ENCODE data around the gene HMCES. TPM values are rescaled to one million over a fixed set of nuclear protein-coding genes. Genes with fewer than 3 reads are reported as not detected.

Gene HMCES
- total RNA-seq, 4 donors from 2014 or later, result 18.2 to 36.7 (median 27.9) TPM

GRCh38 chr3:129313665-129314385, 35.2 kb downstream of the HMCES start:
- TF ChIP-seq CTCF (IDR thresholded peaks at IDR 0.05) (no peak), EP300 (IDR thresholded peaks at IDR 0.05) (peak in 1 of 2 donors; percentile 11)
- Histone ChIP-seq H3K27me3 (no peaks in the 10 kb centered on the region), H3K4me3 (peak overlapping the region in 3 of 4 donors; percentile 76 to 92 (median 88)), H3K27ac (peak overlapping the region; percentile 87 to 96 (median 94)), H3K36me3 (no peaks in the 10 kb centered on the region), H3K4me1 (peaks cover 0 to 33% (median 11%) of the 10 kb centered on the region in 4 donors), H3K9me3 (no peaks in the 10 kb centered on the region)
- WGBS, 2 donors, result 44 to 50% methylated on average over 7 of the region's 7 CpGs
- peak; percentile 29 to 57 for DNase-seq (ENCODE audit: low spot score in 2 of 2)

GRCh38 chr3:129314386-129315222, 35.9 kb downstream of the HMCES start:
- peak; percentile 84 to 86 for DNase-seq (ENCODE audit: low spot score in 2 of 2)
- H3K4me3 ChIP-seq, result peak overlapping the region; percentile 56 to 92 (median 82)
- no peaks in the 10 kb centered on the region for H3K27me3 ChIP-seq
- H3K27ac ChIP-seq, result peak overlapping the region; percentile 87 to 96 (median 94)
- peaks cover 0 to 33% (median 11%) of the 10 kb centered on the region in 4 donors for H3K4me1 ChIP-seq
- peaks cover 0 to 7% (median 0%) of the 10 kb centered on the region in 3 donors for H3K36me3 ChIP-seq
- TF ChIP-seq POLR2A (IDR thresholded peaks at IDR 0.05), result peak; percentile 34 to 54
- TF ChIP-seq CTCF (IDR thresholded peaks at IDR 0.05), result peak in 1 of 5 experiments; percentile 35
- peak; percentile 25 to 86 for TF ChIP-seq EP300 (IDR thresholded peaks at IDR 0.05)
- no peaks in the 10 kb centered on the region for H3K9me3 ChIP-seq
- WGBS, 2 donors, result 1 to 2% methylated on average over 47 to 53 of the region's 53 CpGs

GRCh38 chr3:129315223-129315997, 36.7 kb downstream of the HMCES start:
- Histone ChIP-seq H3K4me3 (peak overlapping the region; percentile 56 to 92 (median 82)), H3K36me3 (peaks cover 0 to 15% (median 0%) of the 10 kb centered on the region in 3 donors), H3K9me3 (no peaks in the 10 kb centered on the region), H3K4me1 (peaks cover 0 to 33% (median 11%) of the 10 kb centered on the region in 4 donors), H3K27me3 (no peaks in the 10 kb centered on the region), H3K27ac (peak overlapping the region; percentile 87 to 96 (median 94))
- peak in 1 of 2 donors; percentile 29 for DNase-seq (ENCODE audit: low spot score in 2 of 2)
- 1% methylated on average over 20 to 47 of the region's 80 CpGs for WGBS, 2 donors
- TF ChIP-seq POLR2A (IDR thresholded peaks at IDR 0.05), result peak in 1 of 2 donors; percentile 54
- TF ChIP-seq EP300 (IDR thresholded peaks at IDR 0.05), result peak; percentile 11 to 27
- TF ChIP-seq CTCF (IDR thresholded peaks at IDR 0.05), result no peak

GRCh38 chr3:129315998-129316247, 37.3 kb downstream of the HMCES start:
- H3K4me3 ChIP-seq, result peak overlapping the region; percentile 56 to 92 (median 82)
- peak in 1 of 2 donors; percentile 96 for TF ChIP-seq POLR2A (IDR thresholded peaks at IDR 0.05)
- no peak for TF ChIP-seq CTCF (IDR thresholded peaks at IDR 0.05)
- H3K36me3 ChIP-seq, result peaks cover 0 to 20% (median 0%) of the 10 kb centered on the region in 3 donors
- 1% methylated on average over 16 of the region's 34 CpGs; no CpG with 5 or more reads in 1 of the 2 donors for WGBS, 2 donors
- peaks cover 0 to 33% (median 11%) of the 10 kb centered on the region in 4 donors for H3K4me1 ChIP-seq
- no peaks in the 10 kb centered on the region for H3K9me3 ChIP-seq
- H3K27ac ChIP-seq, result peak overlapping the region; percentile 87 to 96 (median 94)
- H3K27me3 ChIP-seq, result no peaks in the 10 kb centered on the region
- DNase-seq (ENCODE audit: low spot score in 2 of 2), result no peak

All from tibial nerve (tissue), 4 donors.